Neural cell (in vitro differentiated cells): ENCODE results near the gene PLEKHH3.

Experiments used
- EP300 ChIP-seq: fragments of 450-650 bp; conservative IDR thresholded peaks from 2 replicates; pipeline ENCODE4 v1.6.1; 2014; ENCODE audit warnings: antibody characterized with exemption, mild to moderate bottlenecking, moderate library complexity; ENCODE audit not compliant: poor library complexity, severe bottlenecking
- EZH2 ChIP-seq: fragments of 200-600, 300-800 bp; shearing (Covaris generic), sonication (generic); IDR thresholded peaks from 2 replicates; pipeline ENCODE4 v1.6.1; 2014; ENCODE audit warnings: antibody characterized with exemption, low read length, borderline replicate concordance, mild to moderate bottlenecking; ENCODE audit not compliant: insufficient read depth, poor library complexity, severe bottlenecking
- MXI1 ChIP-seq: fragments of 450-650 bp; conservative IDR thresholded peaks from 2 replicates; pipeline ENCODE4 v1.6.1; 2014; ENCODE audit warnings: antibody characterized with exemption, mild to moderate bottlenecking; ENCODE audit not compliant: poor library complexity, severe bottlenecking
- POLR2AphosphoS5 ChIP-seq: IDR thresholded peaks from 2 replicates; pipeline ENCODE4 v1.6.1; 2012
- RAD21 ChIP-seq: fragments of 450-650 bp; conservative IDR thresholded peaks from 2 replicates; pipeline ENCODE4 v1.6.1; 2014; ENCODE audit warnings: antibody characterized with exemption, mild to moderate bottlenecking, moderate library complexity
- SMC3 ChIP-seq: fragments of 450-650 bp; conservative IDR thresholded peaks from 2 replicates; pipeline ENCODE4 v1.6.1; 2014; ENCODE audit warnings: antibody characterized with exemption, mild to moderate bottlenecking, moderate library complexity; ENCODE audit not compliant: poor library complexity
- TAF1 ChIP-seq: IDR thresholded peaks from 2 replicates; pipeline ENCODE4 v1.6.1; 2012; ENCODE audit warnings: low read depth
- TF ChIP-seq, protein P1 (sequence below): fragments of 450-650 bp; IDR thresholded peaks from 2 replicates; pipeline ENCODE4 v1.5.1; 2014; ENCODE audit warnings: antibody characterized with exemption, mild to moderate bottlenecking, moderate library complexity; ENCODE audit not compliant: poor library complexity, severe bottlenecking

DNA sequence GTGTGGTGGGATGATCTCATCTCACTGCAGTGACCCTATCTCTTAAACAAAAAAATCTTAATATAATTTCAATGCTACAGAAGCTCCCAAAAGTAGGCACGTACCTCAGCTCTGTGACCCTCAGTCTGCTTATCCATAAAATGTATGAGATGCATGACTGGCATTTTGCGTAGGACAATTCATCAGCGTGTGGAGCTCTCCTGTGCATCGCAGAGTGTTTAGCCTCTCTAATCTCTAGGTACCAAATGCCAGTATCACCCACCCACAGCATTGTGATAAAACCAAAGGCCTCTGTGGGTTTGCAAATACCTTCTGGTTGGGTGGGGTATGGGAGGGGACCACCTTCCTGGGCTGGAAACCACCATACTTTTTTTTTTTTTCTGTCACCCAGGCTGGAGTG, 36.7 kb downstream of the PLEKHH3 start:
- no peak for TF ChIP-seq POLR2AphosphoS5
- TF ChIP-seq SMC3: no peak
- TF ChIP-seq, protein P1, sequence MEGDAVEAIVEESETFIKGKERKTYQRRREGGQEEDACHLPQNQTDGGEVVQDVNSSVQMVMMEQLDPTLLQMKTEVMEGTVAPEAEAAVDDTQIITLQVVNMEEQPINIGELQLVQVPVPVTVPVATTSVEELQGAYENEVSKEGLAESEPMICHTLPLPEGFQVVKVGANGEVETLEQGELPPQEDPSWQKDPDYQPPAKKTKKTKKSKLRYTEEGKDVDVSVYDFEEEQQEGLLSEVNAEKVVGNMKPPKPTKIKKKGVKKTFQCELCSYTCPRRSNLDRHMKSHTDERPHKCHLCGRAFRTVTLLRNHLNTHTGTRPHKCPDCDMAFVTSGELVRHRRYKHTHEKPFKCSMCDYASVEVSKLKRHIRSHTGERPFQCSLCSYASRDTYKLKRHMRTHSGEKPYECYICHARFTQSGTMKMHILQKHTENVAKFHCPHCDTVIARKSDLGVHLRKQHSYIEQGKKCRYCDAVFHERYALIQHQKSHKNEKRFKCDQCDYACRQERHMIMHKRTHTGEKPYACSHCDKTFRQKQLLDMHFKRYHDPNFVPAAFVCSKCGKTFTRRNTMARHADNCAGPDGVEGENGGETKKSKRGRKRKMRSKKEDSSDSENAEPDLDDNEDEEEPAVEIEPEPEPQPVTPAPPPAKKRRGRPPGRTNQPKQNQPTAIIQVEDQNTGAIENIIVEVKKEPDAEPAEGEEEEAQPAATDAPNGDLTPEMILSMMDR: no peak
- TF ChIP-seq RAD21: no peak
- TF ChIP-seq MXI1: no peak
- TF ChIP-seq EP300: no peak
- TF ChIP-seq EZH2: no peak
- no peak for TF ChIP-seq TAF1
